HG03378 (cell line): ENCODE measurements around the gene PPP1R13L.

Experiments used
- ATAC-seq: cut with Tn5 transposase; IDR thresholded peaks from one replicate; pipeline ENCODE4 v1.9.1; 2021; ENCODE audit warnings: mild to moderate bottlenecking, moderate library complexity; ENCODE audit not compliant: unreplicated experiment

Gene PPP1R13L

DNA sequence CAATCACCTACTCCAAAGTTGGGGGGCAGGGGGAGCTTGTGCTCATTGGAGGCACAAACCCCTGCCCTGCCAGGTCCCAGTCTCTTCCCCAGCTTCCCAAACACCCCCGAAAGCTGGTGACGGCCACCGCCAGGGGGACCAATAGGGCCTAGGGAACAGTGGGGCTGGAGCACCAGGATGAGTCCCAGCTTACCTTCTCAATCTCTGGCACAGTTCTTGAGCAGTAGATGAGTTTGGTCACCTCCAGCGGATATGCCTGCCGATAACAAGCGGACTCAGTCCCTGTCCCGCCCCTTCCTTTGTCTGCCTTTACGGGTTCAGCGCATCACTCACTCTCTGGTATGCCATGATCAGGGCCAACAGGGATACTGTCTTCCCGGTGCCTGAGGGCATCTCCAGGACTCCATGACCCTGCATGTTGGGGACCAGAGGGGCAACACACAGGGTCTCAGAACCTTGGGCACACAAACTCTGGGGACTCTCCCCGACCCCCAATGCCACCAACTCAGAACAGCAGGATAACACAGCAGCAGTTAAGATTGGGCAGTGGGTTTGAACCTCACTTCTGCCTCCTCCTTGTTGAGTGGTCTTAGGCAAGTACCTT, 36.0 kb downstream of the PPP1R13L start:
- ATAC-seq = no peak

DNA sequence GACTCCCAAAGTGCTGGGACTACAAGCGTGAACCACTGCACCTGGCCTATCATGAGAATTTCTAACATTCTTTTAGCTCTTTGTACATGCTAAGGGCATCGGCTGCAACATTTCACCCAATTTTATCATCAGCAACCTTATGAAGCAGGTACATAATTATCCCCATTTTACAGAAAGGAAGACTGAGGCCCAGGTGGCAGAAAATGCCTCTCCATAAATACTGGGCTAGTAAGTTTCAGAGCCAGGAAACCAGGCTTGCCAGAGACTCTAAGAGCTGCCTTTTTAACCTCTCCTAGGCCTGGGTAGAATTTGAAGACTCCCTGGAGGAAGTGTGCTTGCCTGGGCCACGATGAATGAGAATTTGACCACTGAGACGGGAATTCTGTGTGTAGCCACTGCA, 36.7 kb downstream of the PPP1R13L start:
- ATAC-seq = no peak

DNA sequence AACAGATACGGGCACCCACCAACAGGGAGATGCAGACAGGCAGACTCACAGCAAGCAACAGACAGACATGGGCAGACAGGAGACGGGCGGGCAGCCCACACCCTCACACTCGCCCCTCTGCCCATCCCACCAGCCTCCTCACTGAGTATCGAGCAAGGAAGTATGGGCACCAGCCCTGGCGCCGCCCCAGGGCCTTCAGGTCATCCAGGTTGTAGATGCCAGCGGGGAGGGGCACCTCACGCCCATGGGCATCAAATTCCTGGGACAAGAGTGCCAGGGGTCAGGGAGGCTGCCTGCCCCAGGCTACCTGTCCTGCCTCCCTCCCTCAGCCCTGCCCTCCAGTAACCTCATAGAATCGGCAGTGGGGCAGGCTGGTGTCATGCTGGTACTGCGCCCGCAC, 40.2 kb downstream of the PPP1R13L start:
- no peak for ATAC-seq

DNA sequence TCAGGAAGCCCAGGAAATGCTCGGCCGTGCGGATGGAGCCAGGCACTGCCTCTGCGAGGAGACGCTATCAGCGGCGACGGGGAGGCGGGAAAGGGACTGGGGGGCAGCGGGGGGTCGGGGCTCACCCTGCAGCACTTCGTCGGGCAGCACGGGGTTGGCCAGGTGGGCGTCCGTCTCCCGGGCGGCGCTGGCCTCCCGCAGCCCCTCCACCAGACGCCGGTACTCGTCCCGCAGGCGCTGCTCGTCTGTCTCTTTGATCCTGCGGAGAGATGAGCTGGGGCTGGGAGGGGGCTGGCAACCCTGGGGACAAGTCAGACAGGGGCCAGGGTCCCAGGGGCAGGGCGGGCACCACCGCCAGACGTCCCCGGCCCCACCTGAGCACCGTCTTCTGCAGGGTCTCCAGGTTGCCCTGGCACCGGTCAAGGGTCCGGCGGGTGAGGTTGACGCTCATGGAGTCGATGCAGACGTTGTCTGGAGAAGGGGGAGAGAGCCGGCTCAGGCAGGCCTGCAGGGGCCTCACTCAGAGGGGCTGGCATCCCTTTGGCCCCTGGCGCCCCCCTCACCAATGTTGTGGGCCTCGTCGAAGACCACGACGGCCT, 40.9 kb downstream of the PPP1R13L start:
- no peak for ATAC-seq

DNA sequence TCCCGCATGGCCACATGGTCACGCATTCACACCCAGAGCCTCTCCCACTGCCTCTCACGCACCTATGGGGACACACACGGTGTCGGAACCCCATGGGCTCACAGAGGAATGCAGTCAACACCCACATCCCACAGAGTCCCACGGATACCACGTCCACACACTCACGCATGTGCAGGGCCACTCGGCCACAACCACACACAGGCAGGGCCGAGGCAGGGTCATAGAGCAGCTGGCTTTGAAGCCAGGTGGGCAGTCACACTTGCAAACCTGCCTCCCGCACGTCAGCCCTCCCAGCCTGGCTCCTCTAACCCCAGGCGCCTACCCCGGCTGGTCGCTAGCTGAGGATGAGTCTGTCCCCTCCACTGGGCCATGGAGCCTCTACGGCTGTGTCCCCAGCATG, 42.6 kb downstream of the PPP1R13L start:
- ATAC-seq = no peak

DNA sequence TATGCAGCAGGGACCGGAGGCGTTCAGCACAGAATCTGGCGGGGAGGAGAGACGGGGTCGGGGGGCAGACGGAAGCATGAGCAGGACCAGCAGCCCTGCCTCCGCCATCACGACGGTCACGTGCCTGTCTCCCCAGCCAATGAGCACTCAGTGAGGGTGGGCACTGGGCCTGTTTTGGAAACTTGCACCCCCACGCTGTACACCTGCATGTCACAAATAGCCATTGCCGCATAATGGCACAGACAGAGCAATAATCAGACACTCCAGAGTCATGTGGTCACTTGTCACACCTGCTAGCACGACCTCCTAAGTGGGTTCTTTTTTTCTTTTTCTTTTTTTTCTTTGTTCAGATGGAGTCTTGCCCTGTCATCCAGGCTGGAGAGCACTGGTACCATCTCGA, 43.3 kb downstream of the PPP1R13L start:
- ATAC-seq = no peak

DNA sequence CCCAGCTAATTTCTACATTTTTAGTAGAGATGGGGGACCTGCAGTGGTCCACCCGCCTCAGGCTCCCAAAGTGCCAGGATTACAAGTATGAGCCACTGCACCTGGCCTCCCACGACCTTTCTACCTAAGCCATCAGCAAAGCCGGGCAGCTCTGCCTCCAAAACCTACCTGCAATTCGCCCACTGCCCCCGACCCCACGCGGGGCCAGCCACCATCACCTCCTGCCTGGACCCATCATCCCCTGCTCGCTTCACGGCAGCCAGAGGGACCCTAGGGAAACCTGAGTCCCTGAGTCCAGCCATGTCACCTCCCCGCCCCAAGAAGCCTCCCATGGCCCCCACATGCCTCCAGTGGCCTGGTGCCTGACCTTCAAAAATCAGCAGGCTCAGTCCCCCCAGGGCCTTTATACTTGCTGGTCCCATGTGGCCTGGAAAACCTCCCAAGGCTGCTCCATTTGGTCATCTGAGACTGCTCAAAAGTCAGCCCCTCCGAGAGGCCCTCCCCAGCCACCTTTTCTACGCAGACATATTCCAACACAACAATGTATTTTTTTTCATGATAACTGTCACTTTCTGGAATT, 46.6 kb downstream of the PPP1R13L start:
- no peak for ATAC-seq

DNA sequence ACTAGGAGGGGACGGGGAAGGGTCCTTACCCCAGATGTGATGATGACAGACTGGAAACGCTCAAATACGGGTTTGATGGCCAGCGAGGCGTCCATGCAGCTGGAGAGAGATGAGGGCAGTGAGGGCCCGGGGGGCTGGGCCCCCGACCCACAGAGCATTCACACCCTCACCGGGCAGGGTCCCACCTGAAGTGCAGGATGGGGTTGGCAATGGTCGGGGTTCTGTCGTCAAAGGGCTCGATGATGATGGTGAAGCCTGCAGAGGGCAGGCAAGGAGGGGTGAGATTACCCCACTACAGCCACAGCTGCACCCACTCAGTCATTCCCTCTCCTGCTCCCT, 47.5 kb downstream of the PPP1R13L start:
- no peak for ATAC-seq

DNA sequence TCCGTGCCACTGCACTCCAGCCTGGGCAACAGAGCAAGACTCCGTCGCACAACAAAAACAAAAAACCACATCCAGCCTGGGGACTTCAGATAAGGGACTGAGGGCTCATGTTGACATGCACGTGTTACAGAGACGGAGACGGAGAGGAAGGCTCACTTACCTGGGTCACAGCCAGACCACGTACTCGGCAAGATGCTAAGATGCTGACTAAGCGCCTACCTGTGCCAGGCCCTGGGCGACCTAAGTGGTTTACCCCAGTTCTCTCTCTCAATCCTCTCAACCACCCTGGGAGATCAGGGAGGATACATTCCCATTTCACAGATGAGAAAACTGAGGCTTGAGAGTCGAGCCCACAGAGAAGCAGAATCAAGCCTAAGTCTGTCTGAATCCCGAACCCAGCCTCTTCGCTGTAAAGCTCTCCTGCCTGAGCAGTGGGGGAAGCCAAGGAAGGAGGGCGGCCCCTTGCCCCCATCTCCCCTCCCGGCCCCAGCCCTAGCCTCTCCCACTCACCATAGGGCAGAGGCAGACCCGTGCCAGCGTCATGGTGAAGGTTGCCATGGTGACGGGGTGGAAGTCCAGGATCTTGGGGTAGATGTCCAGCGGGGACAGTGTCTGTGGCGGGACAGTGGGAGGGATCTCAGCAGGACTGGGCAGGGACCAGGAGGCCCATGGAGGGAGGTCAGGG, 48.0 kb downstream of the PPP1R13L start:
- no peak for ATAC-seq

DNA sequence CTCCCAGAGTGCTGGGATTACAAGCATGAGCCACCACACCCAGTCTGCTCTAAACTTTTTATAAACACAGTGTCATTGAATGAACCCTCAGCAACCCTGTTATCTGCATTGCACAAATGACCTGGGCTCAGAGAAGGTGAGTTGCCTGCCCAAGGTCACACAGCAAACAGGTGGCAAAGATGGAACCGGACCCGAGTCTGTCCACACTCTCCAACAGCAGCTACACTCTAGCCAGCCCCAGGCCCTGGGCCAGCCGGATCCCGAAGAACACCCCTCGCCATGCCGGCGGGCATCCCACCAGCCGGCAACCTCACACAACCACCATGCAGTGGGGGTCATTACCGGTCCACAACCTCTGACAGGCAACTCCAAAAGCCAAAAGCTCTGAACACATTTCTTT, 49.0 kb downstream of the PPP1R13L start:
- no peak for ATAC-seq

DNA sequence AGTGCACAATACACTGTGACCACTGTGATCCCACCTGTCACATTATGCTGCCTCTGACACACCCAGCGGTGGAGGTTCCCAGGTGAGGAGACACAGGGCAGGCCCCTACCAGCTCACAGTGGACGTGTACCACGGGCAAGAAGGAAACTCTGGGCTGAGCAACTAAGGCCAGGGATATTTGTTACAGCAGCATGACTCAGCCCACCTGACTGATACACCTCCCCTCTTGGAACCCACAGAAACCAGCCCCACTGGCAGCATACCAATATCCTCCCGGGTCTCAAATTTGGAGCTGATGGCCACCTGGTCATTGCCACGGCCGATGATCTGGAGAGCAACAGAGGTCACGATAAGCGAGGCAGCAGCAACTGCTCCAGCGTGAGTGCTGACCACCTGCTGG, 49.5 kb downstream of the PPP1R13L start:
- no peak for ATAC-seq

DNA sequence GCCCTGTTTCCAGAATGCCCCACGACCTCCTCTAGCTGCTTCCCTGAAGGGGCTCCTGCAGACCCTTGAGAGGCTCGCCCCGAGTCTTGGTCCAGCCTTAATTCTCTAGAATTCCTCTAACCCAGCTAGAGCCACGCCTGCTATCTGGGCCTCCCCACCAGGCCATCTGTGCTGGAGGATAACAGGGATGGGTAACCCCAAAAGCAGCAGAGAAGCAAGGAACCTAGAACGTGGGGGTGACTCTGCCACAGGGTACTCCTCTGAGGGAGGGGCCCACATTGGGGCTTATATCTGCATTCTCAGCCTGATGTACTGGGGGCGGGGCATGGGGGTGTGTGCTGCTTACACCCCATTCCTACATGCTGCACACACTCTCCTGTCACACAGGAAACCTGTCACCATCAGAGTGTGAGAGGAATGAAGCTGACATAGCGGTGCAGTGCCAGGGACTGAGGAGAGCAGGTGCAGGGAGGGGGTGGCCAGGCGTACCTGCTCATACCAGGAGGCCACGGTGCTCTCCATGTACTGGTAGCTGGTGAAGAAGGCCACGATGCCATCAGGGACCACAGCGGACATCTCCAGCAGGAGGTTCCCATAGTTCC, 50.5 kb downstream of the PPP1R13L start:
- ATAC-seq = no peak

DNA sequence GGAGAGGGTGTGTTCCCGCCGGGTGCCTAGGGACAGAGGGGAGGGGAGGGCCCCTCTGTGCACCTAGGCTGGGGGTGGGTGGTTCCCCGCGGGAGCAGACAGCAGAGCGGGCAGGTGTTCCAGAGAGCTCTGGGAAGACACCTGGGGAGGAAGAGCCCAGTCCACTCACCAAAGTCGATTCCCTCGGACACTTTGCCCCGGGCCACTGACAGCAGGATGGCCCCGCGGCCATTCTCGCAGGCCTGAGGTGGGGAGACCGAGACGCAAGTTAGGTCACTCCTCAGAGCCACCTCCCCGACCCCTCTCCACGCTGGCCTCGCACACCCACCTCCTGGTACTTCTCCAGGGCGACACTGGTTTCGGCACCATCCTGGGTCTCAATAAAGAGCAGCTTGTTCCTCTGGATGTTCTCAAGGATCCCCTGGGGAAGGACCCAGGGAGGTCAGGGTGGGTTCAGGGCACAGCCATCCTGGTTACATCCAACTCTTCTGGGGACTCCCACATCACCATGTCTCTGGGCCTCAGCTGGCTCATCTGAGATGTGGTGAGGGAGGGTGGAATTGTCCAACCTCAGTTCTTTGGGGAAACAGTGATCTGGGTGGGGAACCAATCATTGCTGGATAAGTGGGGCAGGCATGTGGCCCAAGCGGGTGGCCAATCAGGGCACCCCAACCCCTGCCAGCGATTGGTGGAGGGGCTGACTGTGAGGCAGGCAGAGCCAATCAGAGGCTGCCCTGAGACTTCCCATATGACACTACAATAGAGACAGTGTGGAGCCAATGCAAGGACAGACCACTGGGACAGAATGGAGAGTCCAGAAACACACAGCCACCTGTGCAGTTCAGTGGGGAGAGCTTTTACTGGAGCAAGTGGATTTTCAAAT, 51.7 kb downstream of the PPP1R13L start:
- no peak for ATAC-seq

DNA sequence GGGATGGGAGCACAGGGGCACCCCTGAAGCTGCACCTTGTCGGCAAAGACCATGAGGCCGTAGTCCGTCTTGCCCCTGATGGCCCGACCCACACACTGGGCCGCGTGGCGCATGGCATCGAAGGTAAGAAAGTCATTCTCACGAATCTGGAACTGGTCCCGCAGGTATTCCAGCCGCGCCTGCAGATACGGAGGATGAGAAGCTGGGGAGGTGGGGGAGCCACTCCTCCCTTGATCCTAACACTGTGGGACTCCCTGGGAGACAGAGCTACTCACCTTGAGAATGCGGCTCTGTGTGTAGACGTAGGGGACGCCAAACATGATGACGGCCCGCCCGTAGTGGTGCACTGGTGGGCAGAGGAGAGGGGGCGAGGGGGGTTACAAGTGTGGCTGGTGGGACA, 52.4 kb downstream of the PPP1R13L start:
- ATAC-seq = no peak

DNA sequence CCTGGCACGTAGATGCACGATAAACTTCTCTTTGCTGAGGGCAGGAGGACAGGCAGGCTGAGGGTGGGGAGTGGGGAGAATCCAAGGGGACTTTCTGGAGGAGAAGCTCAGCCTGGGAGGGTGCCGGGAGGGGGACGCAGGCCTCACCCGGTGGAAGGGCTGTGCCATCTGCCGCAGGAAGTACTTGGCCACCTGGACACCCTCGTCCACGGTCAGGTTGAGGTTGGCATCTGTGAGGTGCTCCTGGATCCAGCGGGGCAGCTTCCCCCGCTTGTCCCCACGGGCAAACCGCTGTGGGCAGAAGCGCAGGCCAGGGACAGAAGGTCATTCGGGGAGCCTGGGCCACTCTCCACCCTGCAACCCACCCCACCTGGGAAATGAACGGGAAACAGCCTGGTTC, 52.8 kb downstream of the PPP1R13L start:
- no peak for ATAC-seq

DNA sequence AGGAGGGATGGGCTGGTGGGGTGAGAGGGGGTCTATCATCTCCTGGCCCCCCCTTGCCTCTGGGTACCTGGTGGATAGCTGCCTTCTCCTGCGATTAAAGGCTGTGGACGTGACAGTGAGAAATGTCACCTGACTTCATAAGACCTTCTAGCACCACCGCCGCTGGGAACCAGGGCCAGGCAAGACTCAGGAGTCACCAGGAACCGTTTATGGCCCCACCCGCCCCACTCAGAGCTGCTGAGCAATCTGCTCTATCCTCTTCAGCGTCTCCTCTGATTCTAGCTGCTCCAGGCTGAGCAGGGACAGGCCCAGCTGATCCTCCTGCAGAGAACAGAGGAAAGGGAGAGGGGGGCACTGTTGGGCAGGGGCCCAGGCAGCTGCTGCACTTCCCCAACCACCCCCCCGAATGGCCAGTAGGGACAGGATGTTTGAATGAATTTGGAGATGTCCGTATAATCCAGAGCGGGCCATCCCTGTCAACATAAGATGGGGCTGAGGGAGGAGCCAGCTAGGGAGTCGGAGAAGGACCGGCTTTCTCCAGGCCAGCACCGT, 53.4 kb downstream of the PPP1R13L start:
- no peak for ATAC-seq

DNA sequence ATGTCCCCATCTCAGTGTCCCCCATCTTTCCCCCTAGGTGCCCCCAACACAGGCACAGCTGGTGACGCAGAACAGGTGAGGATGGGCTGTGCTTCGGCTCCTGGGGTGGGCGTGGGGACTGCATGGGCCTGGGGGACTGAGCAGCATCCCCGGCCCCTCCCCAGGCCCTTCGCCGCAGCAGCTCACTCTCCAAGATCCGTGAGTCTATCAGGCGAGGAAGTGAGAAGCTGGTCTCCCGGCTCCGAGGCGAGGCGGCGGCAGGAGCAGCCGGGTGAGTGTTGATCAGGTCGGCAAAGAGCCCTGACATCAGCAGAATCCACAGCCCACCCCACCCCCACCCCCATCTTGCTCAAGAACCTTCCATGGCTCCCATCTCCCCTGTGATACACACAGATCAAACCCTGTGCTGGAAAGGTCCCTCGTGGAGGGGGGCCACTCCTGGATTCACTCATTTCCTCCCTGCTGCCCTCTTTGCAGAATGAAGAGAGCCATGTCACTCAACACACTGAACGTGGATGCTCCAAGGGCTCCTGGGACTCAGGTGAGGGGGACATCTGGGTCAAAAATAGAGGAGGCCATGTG, 54.3 kb downstream of the PPP1R13L start:
- ATAC-seq = no peak

DNA sequence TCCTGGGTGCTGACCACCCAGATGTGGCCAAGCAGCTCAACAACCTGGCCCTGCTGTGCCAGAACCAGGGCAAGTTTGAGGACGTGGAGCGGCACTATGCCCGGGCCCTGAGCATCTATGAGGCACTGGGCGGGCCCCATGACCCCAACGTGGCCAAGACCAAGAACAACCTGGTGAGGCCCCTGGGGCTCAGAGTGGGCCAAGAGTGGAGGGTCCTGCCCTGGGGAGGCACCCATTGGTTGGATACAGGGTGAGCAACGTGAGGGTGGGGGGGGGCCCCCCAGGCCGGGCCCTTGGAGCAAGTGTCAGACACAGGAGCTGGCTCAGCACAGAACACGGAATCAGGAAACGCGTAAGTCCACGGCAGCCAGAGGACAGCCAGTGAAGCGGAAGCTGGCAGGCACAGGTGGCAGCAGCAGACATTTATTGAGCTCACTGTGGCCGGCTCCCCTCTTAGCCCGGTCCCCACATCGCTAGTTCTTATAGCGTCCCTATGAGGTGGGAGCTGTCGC, 55.4 kb downstream of the PPP1R13L start:
- ATAC-seq = no peak

DNA sequence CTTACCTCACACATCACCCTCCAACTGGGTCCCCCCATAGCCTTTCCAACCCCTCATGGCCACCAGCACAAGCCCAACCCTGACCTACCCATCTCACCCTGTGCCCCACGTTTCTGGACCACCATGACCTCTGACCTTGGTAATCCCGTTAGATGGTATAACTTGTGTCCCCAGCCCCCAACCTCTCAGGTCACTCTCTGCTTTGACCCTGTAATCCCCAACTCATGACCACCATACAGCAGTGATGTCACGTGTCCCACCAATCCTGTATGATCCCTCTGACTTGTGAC, 55.8 kb downstream of the PPP1R13L start:
- ATAC-seq = no peak

DNA sequence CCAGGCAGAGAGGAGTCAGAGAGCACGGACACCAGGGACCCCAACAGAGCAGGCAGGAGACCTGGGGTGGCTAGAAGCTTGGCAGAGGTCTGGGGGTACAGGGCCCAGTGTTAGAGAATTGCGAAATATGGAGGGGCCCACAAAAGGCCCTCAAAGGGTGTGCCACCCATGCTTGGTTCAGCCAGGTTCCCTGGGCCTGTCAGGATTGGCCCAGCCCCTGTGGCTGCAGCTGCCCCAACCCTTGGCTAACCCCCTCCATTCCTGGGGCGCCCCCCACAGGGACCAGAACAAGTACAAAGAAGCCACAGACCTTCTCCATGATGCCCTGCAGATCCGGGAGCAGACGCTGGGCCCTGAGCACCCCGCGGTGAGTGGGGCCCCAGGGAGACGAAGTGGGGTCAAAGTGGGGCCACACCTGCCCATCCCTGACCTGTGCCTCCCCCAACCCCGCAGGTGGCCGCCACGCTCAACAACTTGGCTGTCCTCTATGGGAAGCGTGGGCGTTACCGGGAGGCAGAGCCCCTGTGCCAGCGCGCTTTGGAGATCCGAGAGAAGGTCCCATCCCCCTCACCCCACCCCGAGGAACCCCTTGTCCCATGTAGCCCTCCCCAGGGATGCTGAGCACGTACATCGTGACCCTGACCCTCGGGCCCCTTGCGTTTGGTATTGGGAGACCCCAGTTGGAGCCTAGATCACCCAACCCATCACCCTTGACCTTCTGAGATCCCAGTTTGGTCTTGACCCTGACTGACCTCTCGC, 56.3 kb downstream of the PPP1R13L start:
- no peak for ATAC-seq
